GM19351 (cell line): ENCODE measurements around the gene CYP4F3.
"Not testable (repeated sequence)": the region's sequence is repeated elsewhere in the genome, so short reads cannot be mapped to it uniquely, and the experiment has no call there.

ENCODE experiments used
- ATAC-seq: cut with Tn5 transposase; IDR thresholded peaks from one replicate; pipeline ENCODE4 v1.9.1; 2021; ENCODE audit warnings: mild to moderate bottlenecking, moderate library complexity; ENCODE audit not compliant: unreplicated experiment

The CYP4F3 gene

GRCh38 chr19:15640294-15640903 is at the start of gene CYP4F3:
Gene CYP4F3, plus strand, starts transcription at chr19:15640897. Its CDS starts 519 bp downstream, at chr19:15641416.
- no peak for ATAC-seq

GRCh38 chr19:15591796-15592195 is 48.9 kb upstream of the CYP4F3 start:
- ATAC-seq: no peak

- not testable (repeated sequence) for ATAC-seq
Measured at GRCh38 chr19:15592506-15592905, 48.2 kb upstream of the CYP4F3 start.

- not testable (repeated sequence) for ATAC-seq
Measured at GRCh38 chr19:15593766-15594165, 46.9 kb upstream of the CYP4F3 start.

GRCh38 chr19:15595069-15595468 is 45.6 kb upstream of the CYP4F3 start:
- ATAC-seq: no peak

- ATAC-seq: not testable (repeated sequence)
Measured at GRCh38 chr19:15607978-15608925, 32.4 kb upstream of the CYP4F3 start.

GRCh38 chr19:15609261-15609660 is 31.4 kb upstream of the CYP4F3 start:
- ATAC-seq: no peak

- ATAC-seq: no peak
Measured at GRCh38 chr19:15612342-15612741, 28.4 kb upstream of the CYP4F3 start.

- no peak for ATAC-seq
Measured at GRCh38 chr19:15613338-15613737, 27.4 kb upstream of the CYP4F3 start.

- ATAC-seq: no peak
Measured at GRCh38 chr19:15614507-15615379, 26.0 kb upstream of the CYP4F3 start, which contains the start of gene CYP4F8. Gene CYP4F8, plus strand, starts transcription at chr19:15615218. Its CDS starts 399 bp downstream, at chr19:15615617.

- no peak for ATAC-seq
Measured at GRCh38 chr19:15615526-15615925, 25.2 kb upstream of the CYP4F3 start.

GRCh38 chr19:15616183-15616582 is 24.5 kb upstream of the CYP4F3 start:
- ATAC-seq: no peak

- ATAC-seq: no peak
Measured at GRCh38 chr19:15616627-15617270, 23.9 kb upstream of the CYP4F3 start.

GRCh38 chr19:15618321-15618720 is 22.4 kb upstream of the CYP4F3 start:
- ATAC-seq: no peak

GRCh38 chr19:15621801-15622200 is 18.9 kb upstream of the CYP4F3 start:
- no peak for ATAC-seq

- no peak for ATAC-seq
Measured at GRCh38 chr19:15622991-15623390, 17.7 kb upstream of the CYP4F3 start.

GRCh38 chr19:15623711-15624318 is 16.9 kb upstream of the CYP4F3 start:
- ATAC-seq: no peak

GRCh38 chr19:15628236-15629002 is 12.3 kb upstream of the CYP4F3 start:
- no peak for ATAC-seq
